ENCODE results near the gene HEXD.

DNA sequence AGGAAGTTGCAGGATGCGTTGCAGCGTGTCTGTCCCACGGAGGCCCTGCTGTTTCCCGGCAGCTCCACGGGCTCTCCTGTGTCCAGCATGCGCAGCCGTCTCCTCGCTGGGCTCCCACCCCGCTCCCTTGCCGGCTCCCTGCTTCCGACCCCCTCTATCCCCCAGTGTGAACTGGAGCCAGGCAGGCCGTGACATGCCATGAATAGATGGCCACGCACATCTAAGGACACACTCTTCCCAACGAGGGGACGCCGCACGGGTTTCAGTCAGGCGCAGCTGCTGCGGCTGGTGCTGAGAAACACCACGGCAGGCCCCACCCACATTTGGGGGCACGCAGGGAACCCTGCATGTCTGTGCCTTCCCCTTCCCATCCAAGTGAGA, 9.2 kb upstream of the HEXD start:
- TF ChIP-seq ZSCAN16 (tag by site-specific recombination; IDR thresholded peaks at IDR 0.05) = no peak
- TF ChIP-seq, protein P1, sequence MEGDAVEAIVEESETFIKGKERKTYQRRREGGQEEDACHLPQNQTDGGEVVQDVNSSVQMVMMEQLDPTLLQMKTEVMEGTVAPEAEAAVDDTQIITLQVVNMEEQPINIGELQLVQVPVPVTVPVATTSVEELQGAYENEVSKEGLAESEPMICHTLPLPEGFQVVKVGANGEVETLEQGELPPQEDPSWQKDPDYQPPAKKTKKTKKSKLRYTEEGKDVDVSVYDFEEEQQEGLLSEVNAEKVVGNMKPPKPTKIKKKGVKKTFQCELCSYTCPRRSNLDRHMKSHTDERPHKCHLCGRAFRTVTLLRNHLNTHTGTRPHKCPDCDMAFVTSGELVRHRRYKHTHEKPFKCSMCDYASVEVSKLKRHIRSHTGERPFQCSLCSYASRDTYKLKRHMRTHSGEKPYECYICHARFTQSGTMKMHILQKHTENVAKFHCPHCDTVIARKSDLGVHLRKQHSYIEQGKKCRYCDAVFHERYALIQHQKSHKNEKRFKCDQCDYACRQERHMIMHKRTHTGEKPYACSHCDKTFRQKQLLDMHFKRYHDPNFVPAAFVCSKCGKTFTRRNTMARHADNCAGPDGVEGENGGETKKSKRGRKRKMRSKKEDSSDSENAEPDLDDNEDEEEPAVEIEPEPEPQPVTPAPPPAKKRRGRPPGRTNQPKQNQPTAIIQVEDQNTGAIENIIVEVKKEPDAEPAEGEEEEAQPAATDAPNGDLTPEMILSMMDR (tag by site-specific recombination; IDR thresholded peaks at IDR 0.05) = no peak
- no peak for TF ChIP-seq ZFP3 (tag by site-specific recombination; IDR thresholded peaks at IDR 0.05; ENCODE audit: low read depth)
- TF ChIP-seq, protein P2, sequence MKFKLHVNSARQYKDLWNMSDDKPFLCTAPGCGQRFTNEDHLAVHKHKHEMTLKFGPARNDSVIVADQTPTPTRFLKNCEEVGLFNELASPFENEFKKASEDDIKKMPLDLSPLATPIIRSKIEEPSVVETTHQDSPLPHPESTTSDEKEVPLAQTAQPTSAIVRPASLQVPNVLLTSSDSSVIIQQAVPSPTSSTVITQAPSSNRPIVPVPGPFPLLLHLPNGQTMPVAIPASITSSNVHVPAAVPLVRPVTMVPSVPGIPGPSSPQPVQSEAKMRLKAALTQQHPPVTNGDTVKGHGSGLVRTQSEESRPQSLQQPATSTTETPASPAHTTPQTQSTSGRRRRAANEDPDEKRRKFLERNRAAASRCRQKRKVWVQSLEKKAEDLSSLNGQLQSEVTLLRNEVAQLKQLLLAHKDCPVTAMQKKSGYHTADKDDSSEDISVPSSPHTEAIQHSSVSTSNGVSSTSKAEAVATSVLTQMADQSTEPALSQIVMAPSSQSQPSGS (tag by site-specific recombination; IDR thresholded peaks at IDR 0.05; ENCODE audit: low read depth) = no peak
